H1 (cell line): ENCODE data around the gene PAAF1.

Experiments
- CBX8 ChIP-seq: fragments of 300-800, 300-1000 bp; sonication (generic); IDR thresholded peaks from 2 replicates; pipeline ENCODE4 v1.7.1; 2016; ENCODE audit warnings: low read depth, low read length, borderline replicate concordance
- CTCF ChIP-seq, 3 experiments: IDR thresholded peaks; 1 replicate in 2 of 3; 2 replicates in 1 of 3; pipeline versions ENCODE4 v1.5.1 to v1.6.1; 2011; ENCODE audit warnings: low read length in 3 of 3, mild to moderate bottlenecking in 3 of 3, inconsistent platforms in 2 of 3, low read depth in 1 of 3, moderate library complexity in 1 of 3; ENCODE audit not compliant: insufficient read depth in 1 of 3; ENCODE audit errors: control extremely low read depth in 1 of 3
- EZH2 ChIP-seq: fragments of 200-600 bp; sonication (generic); IDR thresholded peaks from 2 replicates; pipeline ENCODE4 v1.7.1; 2012; ENCODE audit warnings: low read depth, mild to moderate bottlenecking, moderate library complexity, low read length, inconsistent platforms; ENCODE audit not compliant: severe bottlenecking
- GTF2F1 ChIP-seq: IDR thresholded peaks from 2 replicates; pipeline ENCODE4 v1.6.1; 2012; ENCODE audit warnings: low read depth, low read length, improper control_type of control experiment, borderline replicate concordance
- MAX ChIP-seq: IDR thresholded peaks from 2 replicates; pipeline ENCODE4 v1.6.1; 2012; ENCODE audit warnings: inconsistent platforms
- SP2 ChIP-seq: IDR thresholded peaks from 2 replicates; pipeline ENCODE4 v1.6.1; 2012; ENCODE audit warnings: mild to moderate bottlenecking, low read length, inconsistent platforms
- YY1 ChIP-seq: IDR thresholded peaks from 2 replicates; pipeline ENCODE4 v1.6.1; 2011; ENCODE audit warnings: low read depth, mild to moderate bottlenecking, low read length

- TF ChIP-seq GTF2F1 (no peak), CBX8 (no peak), CTCF (IDR thresholded peaks at IDR 0.05; ENCODE audit: control extremely low read depth in 1 of 3, insufficient read depth in 1 of 3, low read depth in 1 of 3, low read length in 3 of 3) (no peak), YY1 (no peak), SP2 (no peak), EZH2 (no peak), MAX (no peak)
Measured at GRCh38 chr11:73951797-73952196, 75.0 kb downstream of the PAAF1 start.
